ENCODE results near the gene RIMKLB. TPM values are rescaled to one million over a fixed set of nuclear protein-coding genes. Genes with fewer than 3 reads are reported as not detected.

The RIMKLB gene
- total RNA-seq, 6 experiments from 2014 or later = 8.5 to 10.7 (median 9.0) TPM

GRCh38 chr12:8668441-8668840, 29.4 kb upstream of the RIMKLB start:
- H3K27me3 Mint-ChIP-seq (ENCODE audit: insufficient read depth) = peaks cover 5% of the 10 kb centered on the region; the same call in 1 of the 2 replicates
- no peak overlapping the region for H3K4me3 Mint-ChIP-seq
- no peak overlapping the region for H3K27ac Mint-ChIP-seq
- no peak for TF ChIP-seq CTCF (IDR thresholded peaks at IDR 0.05)
- H3K36me3 Mint-ChIP-seq (ENCODE audit: low read depth) = peaks cover 4% of the 10 kb centered on the region; the same call in 1 of the 2 replicates
- no peak for DNase-seq
- peaks cover 10% of the 10 kb centered on the region for H3K4me1 Mint-ChIP-seq (ENCODE audit: low read depth)
- H3K9me3 Mint-ChIP-seq = no peaks in the 10 kb centered on the region

- peaks cover 5% of the 10 kb centered on the region for H3K4me1 Mint-ChIP-seq (ENCODE audit: low read depth)
- no peaks in the 10 kb centered on the region for H3K9me3 Mint-ChIP-seq
- H3K27ac Mint-ChIP-seq = no peak overlapping the region
- no peak for TF ChIP-seq CTCF (IDR thresholded peaks at IDR 0.05)
- peaks cover 3% of the 10 kb centered on the region for H3K27me3 Mint-ChIP-seq (ENCODE audit: insufficient read depth)
- no peak for DNase-seq
- H3K36me3 Mint-ChIP-seq (ENCODE audit: low read depth) = 0 out of 2 replicates have a peak, but pooled peaks cover 4% of the 10 kb centered on the region
- no peak overlapping the region for H3K4me3 Mint-ChIP-seq
These were observed 25.4 kb upstream of the RIMKLB start for GRCh38 chr12:8672381-8672780.

DNA sequence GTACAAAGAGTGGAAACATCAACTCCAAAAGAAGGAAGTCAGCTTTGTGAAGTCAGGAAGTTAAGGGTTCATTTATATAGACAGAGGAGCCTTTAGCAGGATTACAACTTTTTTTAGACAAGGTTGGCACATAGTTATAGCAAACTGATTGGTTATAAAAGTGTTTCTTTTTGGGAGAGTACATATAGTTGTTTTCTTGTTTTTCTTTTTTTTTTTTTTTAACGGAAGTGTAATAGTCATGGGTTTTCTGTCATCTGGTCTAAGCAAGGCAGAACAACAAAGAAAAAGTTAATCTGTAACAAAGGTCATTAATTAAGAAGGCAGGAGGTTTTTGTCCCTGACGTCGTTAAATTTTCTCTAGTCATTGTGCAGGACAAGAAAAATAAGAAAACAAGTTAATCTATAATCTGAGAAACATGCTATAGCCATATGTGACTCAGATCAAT, 22.2 kb upstream of the RIMKLB start:
- no peak overlapping the region for H3K4me3 Mint-ChIP-seq
- no peak for DNase-seq
- H3K27ac Mint-ChIP-seq = no peak overlapping the region
- H3K36me3 Mint-ChIP-seq (ENCODE audit: low read depth) = no peaks in the 10 kb centered on the region
- TF ChIP-seq CTCF (IDR thresholded peaks at IDR 0.05) = no peak
- H3K27me3 Mint-ChIP-seq (ENCODE audit: insufficient read depth) = peaks cover 1% of the 10 kb centered on the region
- H3K4me1 Mint-ChIP-seq (ENCODE audit: low read depth) = peaks cover 27% of the 10 kb centered on the region
- no peaks in the 10 kb centered on the region for H3K9me3 Mint-ChIP-seq

- H3K9me3 Mint-ChIP-seq = no peaks in the 10 kb centered on the region
- no peak for DNase-seq
- peaks cover 38% of the 10 kb centered on the region for H3K4me1 Mint-ChIP-seq (ENCODE audit: low read depth)
- no peak overlapping the region for H3K27ac Mint-ChIP-seq
- no peak for TF ChIP-seq CTCF (IDR thresholded peaks at IDR 0.05)
- H3K27me3 Mint-ChIP-seq (ENCODE audit: insufficient read depth) = no peaks in the 10 kb centered on the region; the same call in none of the 2 replicates
- H3K36me3 Mint-ChIP-seq (ENCODE audit: low read depth) = no peaks in the 10 kb centered on the region
- no peak overlapping the region for H3K4me3 Mint-ChIP-seq
These were observed 21.1 kb upstream of the RIMKLB start for GRCh38 chr12:8676651-8677050.

- Mint-ChIP-seq H3K4me1 (ENCODE audit: low read depth) (peaks cover 44% of the 10 kb centered on the region), H3K9me3 (no peaks in the 10 kb centered on the region), H3K4me3 (no peak overlapping the region), H3K27ac (no peak overlapping the region), H3K36me3 (ENCODE audit: low read depth) (no peaks in the 10 kb centered on the region), H3K27me3 (ENCODE audit: insufficient read depth) (no peaks in the 10 kb centered on the region; the same call in none of the 2 replicates)
- no peak for TF ChIP-seq CTCF (IDR thresholded peaks at IDR 0.05)
- no peak for DNase-seq
These were observed 20.4 kb upstream of the RIMKLB start for GRCh38 chr12:8677362-8677761.
